Mesothelial cell of epicardium (in vitro differentiated cells): ENCODE data around the gene RAPGEF1. TPM values are rescaled to one million over a fixed set of nuclear protein-coding genes. Genes with fewer than 3 reads are reported as not detected.
"Not testable (repeated sequence)": the region's sequence is repeated elsewhere in the genome, so short reads cannot be mapped to it uniquely, and the experiment has no call there.

ENCODE experiments used
- DNase-seq, 2 experiments: peaks; one replicate each; pipeline ENCODE4 v3.0.0; 2021; ENCODE audit warnings: low spot score in 2 of 2; ENCODE audit not compliant: unreplicated experiment in 2 of 2
- H3K27ac Mint-ChIP-seq: 2 replicates; pipeline ENCODE4 v1.8.0; 2021; ENCODE audit warnings: mixed read lengths
- H3K27me3 Mint-ChIP-seq: 2 replicates; pipeline ENCODE4 v1.8.0; 2021; ENCODE audit warnings: low read depth, mixed read lengths
- H3K36me3 Mint-ChIP-seq: 2 replicates; pipeline ENCODE4 v1.8.0; 2021; ENCODE audit warnings: mixed read lengths
- H3K4me1 Mint-ChIP-seq: 2 replicates; pipeline ENCODE4 v1.8.0; 2021; ENCODE audit warnings: mixed read lengths
- H3K4me3 Mint-ChIP-seq: 2 replicates; pipeline ENCODE4 v1.8.0; 2021; ENCODE audit warnings: mild to moderate bottlenecking, moderate library complexity, mixed read lengths
- H3K9me3 Mint-ChIP-seq: 2 replicates; pipeline ENCODE4 v1.8.0; 2021; ENCODE audit warnings: mixed read lengths
- total RNA-seq: library from RNA; stranded (reverse); gene quantifications from 3 replicates; pipeline ENCODE4 v1.2.1, GENCODE V29; 2021
- TF ChIP-seq, protein P1 (sequence below): fragments of 200-600 bp; sonication (generic); IDR thresholded peaks from one replicate; pipeline ENCODE4 v1.5.0; 2021; ENCODE audit warnings: antibody characterized with exemption; ENCODE audit not compliant: unreplicated experiment

The RAPGEF1 gene
- total RNA-seq, 1 donor from 2014 or later: 50.4 TPM

DNA sequence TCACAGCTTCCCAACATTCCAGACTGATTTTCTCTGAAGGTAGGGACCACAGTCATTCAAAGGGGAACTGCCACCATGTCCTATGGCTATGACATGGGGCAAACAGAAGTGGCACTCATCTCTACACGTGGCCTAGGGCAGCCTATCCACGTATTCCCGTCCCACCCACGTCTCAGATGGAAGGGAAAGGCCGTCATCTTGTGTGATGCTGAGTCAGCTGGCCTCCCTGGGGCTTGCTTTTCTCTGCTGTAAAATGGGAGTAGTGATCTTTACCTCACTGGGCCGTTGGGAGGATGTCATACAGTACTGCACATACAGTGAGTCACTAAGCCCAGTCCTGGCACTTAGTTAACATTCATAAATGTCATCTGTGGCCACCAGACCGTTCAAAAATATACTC lies 72.3 kb downstream of the RAPGEF1 start:
- Mint-ChIP-seq H3K4me3 (no peak overlapping the region), H3K4me1 (peaks cover 31% of the 10 kb centered on the region), H3K27ac (no peak overlapping the region), H3K27me3 (no peaks in the 10 kb centered on the region), H3K9me3 (peaks cover 20% of the 10 kb centered on the region), H3K36me3 (peaks cover 18% of the 10 kb centered on the region)
- no peak for DNase-seq
- TF ChIP-seq, protein P1, sequence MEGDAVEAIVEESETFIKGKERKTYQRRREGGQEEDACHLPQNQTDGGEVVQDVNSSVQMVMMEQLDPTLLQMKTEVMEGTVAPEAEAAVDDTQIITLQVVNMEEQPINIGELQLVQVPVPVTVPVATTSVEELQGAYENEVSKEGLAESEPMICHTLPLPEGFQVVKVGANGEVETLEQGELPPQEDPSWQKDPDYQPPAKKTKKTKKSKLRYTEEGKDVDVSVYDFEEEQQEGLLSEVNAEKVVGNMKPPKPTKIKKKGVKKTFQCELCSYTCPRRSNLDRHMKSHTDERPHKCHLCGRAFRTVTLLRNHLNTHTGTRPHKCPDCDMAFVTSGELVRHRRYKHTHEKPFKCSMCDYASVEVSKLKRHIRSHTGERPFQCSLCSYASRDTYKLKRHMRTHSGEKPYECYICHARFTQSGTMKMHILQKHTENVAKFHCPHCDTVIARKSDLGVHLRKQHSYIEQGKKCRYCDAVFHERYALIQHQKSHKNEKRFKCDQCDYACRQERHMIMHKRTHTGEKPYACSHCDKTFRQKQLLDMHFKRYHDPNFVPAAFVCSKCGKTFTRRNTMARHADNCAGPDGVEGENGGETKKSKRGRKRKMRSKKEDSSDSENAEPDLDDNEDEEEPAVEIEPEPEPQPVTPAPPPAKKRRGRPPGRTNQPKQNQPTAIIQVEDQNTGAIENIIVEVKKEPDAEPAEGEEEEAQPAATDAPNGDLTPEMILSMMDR: no peak

GRCh38 chr9:131666774-131667173 lies 73.1 kb downstream of the RAPGEF1 start:
- TF ChIP-seq, protein P1: no peak
- Mint-ChIP-seq H3K36me3 (peaks cover 18% of the 10 kb centered on the region), H3K27me3 (no peaks in the 10 kb centered on the region), H3K4me1 (peaks cover 31% of the 10 kb centered on the region), H3K4me3 (no peak overlapping the region), H3K9me3 (peaks cover 20% of the 10 kb centered on the region), H3K27ac (no peak overlapping the region)
- no peak for DNase-seq

- Mint-ChIP-seq H3K27me3 (no peaks in the 10 kb centered on the region), H3K36me3 (peaks cover 18% of the 10 kb centered on the region), H3K4me1 (peaks cover 26% of the 10 kb centered on the region), H3K27ac (no peak overlapping the region), H3K9me3 (peaks cover 20% of the 10 kb centered on the region), H3K4me3 (no peak overlapping the region)
- TF ChIP-seq, protein P1: no peak
- DNase-seq: no peak
These were observed 73.8 kb downstream of the RAPGEF1 start for GRCh38 chr9:131666029-131666428.

GRCh38 chr9:131663288-131663687 lies 76.6 kb downstream of the RAPGEF1 start:
- Mint-ChIP-seq H3K4me3 (no peak overlapping the region), H3K9me3 (peaks cover 20% of the 10 kb centered on the region), H3K27ac (no peak overlapping the region), H3K4me1 (peaks cover 5% of the 10 kb centered on the region), H3K27me3 (no peaks in the 10 kb centered on the region), H3K36me3 (peaks cover 18% of the 10 kb centered on the region)
- DNase-seq: no peak
- TF ChIP-seq, protein P1: no peak

DNA sequence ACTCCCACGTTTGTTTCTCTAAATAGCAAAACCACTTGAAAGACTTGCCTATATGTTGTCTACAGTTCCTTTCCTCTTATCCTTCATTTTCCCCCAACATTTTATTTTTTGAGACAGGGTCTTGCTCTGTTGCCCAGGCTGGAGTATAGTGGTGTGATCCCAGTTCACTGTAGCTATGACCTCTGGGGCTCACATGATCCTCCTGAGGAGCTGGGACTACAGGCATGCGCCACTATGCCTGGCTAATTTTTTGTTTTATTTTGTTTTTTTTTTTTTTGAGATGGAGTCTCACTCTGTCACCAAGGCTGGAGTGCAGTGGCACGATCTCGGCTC lies 77.6 kb downstream of the RAPGEF1 start:
- DNase-seq, H3K27me3 Mint-ChIP-seq, H3K4me3 Mint-ChIP-seq, H3K27ac Mint-ChIP-seq: not testable (repeated sequence)
- H3K4me1 Mint-ChIP-seq: peaks cover 11% of the 10 kb centered on the region
- peaks cover 18% of the 10 kb centered on the region for H3K36me3 Mint-ChIP-seq
- peaks cover 20% of the 10 kb centered on the region for H3K9me3 Mint-ChIP-seq

DNA sequence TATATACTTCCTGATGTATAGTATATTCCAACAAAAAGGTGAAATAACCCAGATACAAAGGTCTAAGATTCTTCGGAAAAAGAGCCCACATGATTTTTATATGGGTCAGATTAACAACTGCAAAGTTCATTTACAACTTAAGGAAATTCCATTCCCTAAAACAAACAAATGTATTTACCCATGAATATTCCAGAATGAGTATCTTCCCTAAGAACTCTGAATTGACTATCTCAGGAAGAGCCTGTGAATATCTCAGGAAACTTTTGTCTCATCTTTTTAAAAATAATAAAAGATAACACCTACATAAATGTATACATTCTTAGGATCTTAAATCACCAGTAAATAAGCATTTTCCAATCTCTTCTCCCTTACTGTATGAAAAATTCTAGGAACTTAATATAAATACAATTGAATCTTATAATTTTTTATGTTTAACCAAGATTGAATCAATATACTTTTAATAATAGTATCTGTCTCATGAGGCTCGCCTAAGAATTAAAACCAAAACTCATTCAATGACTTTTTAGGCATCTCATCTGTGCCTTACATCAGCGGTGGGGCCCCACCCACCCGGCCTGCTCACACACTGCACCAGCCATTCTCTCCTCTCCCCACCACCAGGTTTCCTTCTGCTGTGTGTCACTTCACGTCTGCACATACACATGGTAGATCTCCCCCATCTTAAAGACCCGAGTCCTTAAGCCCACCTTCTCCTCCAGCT lies 78.1 kb downstream of the RAPGEF1 start:
- DNase-seq: no peak
- peaks cover 20% of the 10 kb centered on the region for H3K9me3 Mint-ChIP-seq
- TF ChIP-seq, protein P1: no peak
- no peak overlapping the region for H3K4me3 Mint-ChIP-seq
- peaks cover 16% of the 10 kb centered on the region for H3K4me1 Mint-ChIP-seq
- H3K27ac Mint-ChIP-seq: no peak overlapping the region
- peaks cover 18% of the 10 kb centered on the region for H3K36me3 Mint-ChIP-seq
- H3K27me3 Mint-ChIP-seq: no peaks in the 10 kb centered on the region
